Ishikawa (cell line): Measurements from ENCODE around the gene NKD2.

Source experiments
- CEBPB ChIP-seq: IDR thresholded peaks from 2 replicates; pipeline ENCODE4 v1.6.1; 2012
- EGR1 ChIP-seq: IDR thresholded peaks from 2 replicates; pipeline ENCODE4 v1.6.1; 2012
- EP300 ChIP-seq: IDR thresholded peaks from 2 replicates; pipeline ENCODE4 v1.6.1; 2012; ENCODE audit warnings: borderline replicate concordance
- FOXM1 ChIP-seq: IDR thresholded peaks from 2 replicates; pipeline ENCODE4 v1.6.1; 2012; ENCODE audit warnings: low read depth, borderline replicate concordance
- MAX ChIP-seq: IDR thresholded peaks from 2 replicates; pipeline ENCODE4 v1.6.1; 2012
- NFIC ChIP-seq: IDR thresholded peaks from 2 replicates; pipeline ENCODE4 v1.6.1; 2012
- RAD21 ChIP-seq: IDR thresholded peaks from 2 replicates; pipeline ENCODE4 v1.6.1; 2012; ENCODE audit warnings: low read depth
- REST ChIP-seq: IDR thresholded peaks from 2 replicates; pipeline ENCODE4 v1.6.1; 2012; ENCODE audit warnings: low read depth, mild to moderate bottlenecking
- TAF1 ChIP-seq: IDR thresholded peaks from 2 replicates; pipeline ENCODE4 v1.6.1; 2012; ENCODE audit warnings: low read depth, mild to moderate bottlenecking
- YY1 ChIP-seq: IDR thresholded peaks from 2 replicates; pipeline ENCODE4 v1.6.1; 2012; ENCODE audit warnings: low read depth

GRCh38 chr5:989961-990530, 18.6 kb upstream of the NKD2 start:
- TF ChIP-seq RAD21 = peak; percentile 37; the same call in 1 of the 2 replicates
- no peak for TF ChIP-seq TAF1
- TF ChIP-seq CEBPB = no peak
- no peak for TF ChIP-seq EP300
- TF ChIP-seq MAX = no peak
- no peak for TF ChIP-seq NFIC
- no peak for TF ChIP-seq EGR1
- TF ChIP-seq YY1 = no peak
- TF ChIP-seq FOXM1 = no peak
- TF ChIP-seq REST = no peak
